Mucosa of descending colon (tissue), 3 donors: Measurements from ENCODE around the gene QSOX1. TPM values are rescaled to one million over a fixed set of nuclear protein-coding genes. Genes with fewer than 3 reads are reported as not detected.

Experiments used
- ATAC-seq: fragments of 200-7000 bp; cut with Tn5 transposase; one replicate; pipeline ENCODE4 v1.9.1; 2020; ENCODE audit warnings: mild to moderate bottlenecking, moderate library complexity
- DNase-seq, 3 donors: peaks; one replicate each; pipeline ENCODE4 v3.0.0-alpha.2; 2020
- H3K36me3 ChIP-seq: fragments of 200-600 bp; one replicate; pipeline ENCODE4 v1.8.0; 2021; ENCODE audit warnings: low read depth, mild to moderate bottlenecking
- H3K4me1 ChIP-seq: fragments of 200-600 bp; one replicate; pipeline ENCODE4 v1.8.0; 2021; ENCODE audit warnings: low read depth, mild to moderate bottlenecking
- H3K4me3 ChIP-seq: fragments of 200-600 bp; one replicate; pipeline ENCODE4 v1.8.0; 2021; ENCODE audit warnings: mild to moderate bottlenecking
- H3K9me3 ChIP-seq: fragments of 200-600 bp; one replicate; pipeline ENCODE4 v1.8.0; 2021; ENCODE audit warnings: mild to moderate bottlenecking
- CTCF ChIP-seq: fragments of 200-600 bp; IDR thresholded peaks from one replicate; pipeline ENCODE4 v1.8.0; 2022; ENCODE audit warnings: antibody characterized with exemption, mild to moderate bottlenecking
- intact Hi-C, 2 donors: fragments of 100-400 bp; cut with DNase I in 1 of 2; cut with micrococcal nuclease in 1 of 2; formaldehyde crosslinking; loops; one replicate each; pipeline versions ENCODE4 v1.11.0 to v1.11.1; 2022; cut with DNase I, micrococcal nuclease
- total RNA-seq, 3 donors: library from RNA; stranded (reverse); fragmentation: NEBNext Ultra II Directional in 2 of 3; extraction: Animal tissue kit (Norgen Biotek cat#: 25700) in 2 of 3; gene quantifications; one replicate each; pipeline versions ENCODE4 v1.2.1 to v1.2.4, GENCODE V29; 2021 to 2023
- donor health status: DM: no; HTN: no; CAD: no; lungs with moderate emphysema.
- donor health status: DM: no; HTN: no; CAD: no.
- donor health status: DM: no; HTN: yes; CAD: no.

Gene QSOX1
- total RNA-seq, 3 donors from 2014 or later = 96.4 to 260 (median 185) TPM

GRCh38 chr1:180173451-180173850 is 18.8 kb downstream of the QSOX1 start:
- H3K4me3 ChIP-seq = no peak overlapping the region
- peaks cover 19% of the 10 kb centered on the region for H3K4me1 ChIP-seq
- no peaks in the 10 kb centered on the region for H3K36me3 ChIP-seq
- H3K9me3 ChIP-seq = no peaks in the 10 kb centered on the region
- intact Hi-C loops = no loop called here
- no peak for TF ChIP-seq CTCF
- DNase-seq (no peak), ATAC-seq (no peak)

DNA sequence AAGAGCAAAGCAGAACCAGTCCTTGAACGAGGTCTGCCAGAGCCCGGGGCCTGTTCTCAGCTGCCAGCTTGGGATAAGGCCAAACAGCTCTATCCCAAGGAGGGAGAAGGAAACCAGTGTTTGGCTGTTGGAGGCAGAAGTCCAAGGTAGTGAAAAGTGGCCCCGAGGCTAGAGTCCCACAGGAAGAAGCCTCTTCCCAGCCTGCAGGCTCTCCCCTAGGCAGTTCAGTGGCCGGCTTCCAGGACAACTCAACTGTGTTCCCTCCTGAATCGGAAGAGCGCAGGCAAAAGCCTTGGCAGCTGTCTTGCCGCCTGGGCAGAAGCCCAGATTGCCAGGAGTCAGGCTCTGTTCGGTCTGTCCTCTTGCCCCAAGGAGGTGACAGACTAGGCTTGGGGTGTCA is 19.3 kb downstream of the QSOX1 start:
- H3K36me3 ChIP-seq = no peaks in the 10 kb centered on the region
- intact Hi-C loops = no loop called here
- ATAC-seq = no peak
- H3K4me3 ChIP-seq = no peak overlapping the region
- peaks cover 16% of the 10 kb centered on the region for H3K4me1 ChIP-seq
- peak in 2 of 3 donors; percentile 37 to 46 for DNase-seq
- no peak for TF ChIP-seq CTCF
- H3K9me3 ChIP-seq = no peaks in the 10 kb centered on the region

DNA sequence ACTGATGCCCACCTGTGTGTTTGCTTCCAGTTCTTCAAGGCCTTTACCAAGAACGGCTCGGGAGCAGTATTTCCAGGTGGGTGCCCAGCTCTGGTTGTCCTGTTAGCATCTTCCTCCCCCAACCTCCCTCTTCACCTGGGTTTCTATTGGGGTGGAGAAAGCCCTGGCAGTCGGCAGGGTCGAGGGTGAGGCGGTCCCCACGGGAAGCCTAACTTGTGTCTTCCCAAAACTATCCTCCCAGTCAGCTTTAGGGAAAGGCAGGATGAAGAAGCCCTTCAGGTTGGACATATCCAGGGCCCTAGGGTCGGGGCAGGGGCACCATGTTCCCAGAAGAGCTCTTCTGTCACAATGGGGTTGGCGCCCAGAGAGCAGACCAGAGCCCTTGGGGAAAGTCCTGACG is 20.6 kb downstream of the QSOX1 start:
- no peak for TF ChIP-seq CTCF
- intact Hi-C loops = no loop called here
- H3K4me1 ChIP-seq = peaks cover 6% of the 10 kb centered on the region
- H3K9me3 ChIP-seq = no peaks in the 10 kb centered on the region
- no peak for ATAC-seq
- H3K36me3 ChIP-seq = no peaks in the 10 kb centered on the region
- peak in 1 of 3 donors; percentile 16 for DNase-seq
- H3K4me3 ChIP-seq = no peak overlapping the region

DNA sequence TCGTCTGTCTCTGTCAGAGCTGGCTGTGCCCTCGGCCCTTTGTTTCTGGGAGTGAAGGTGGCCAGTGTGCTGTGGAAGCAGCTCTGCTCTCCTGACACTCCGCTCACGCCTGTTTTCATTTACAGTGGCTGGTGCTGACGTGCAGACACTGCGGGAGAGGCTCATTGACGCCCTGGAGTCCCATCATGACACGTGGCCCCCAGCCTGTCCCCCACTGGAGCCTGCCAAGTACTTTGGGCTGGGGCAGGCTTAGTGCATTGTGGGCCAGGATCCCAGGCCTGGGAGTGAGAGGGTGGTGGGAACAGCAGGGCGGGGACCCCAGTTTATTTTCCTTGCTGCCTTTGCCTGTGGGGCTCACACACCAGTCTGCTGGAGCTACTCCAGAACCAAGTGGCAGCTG is 21.1 kb downstream of the QSOX1 start:
- H3K36me3 ChIP-seq = no peaks in the 10 kb centered on the region
- H3K9me3 ChIP-seq = no peaks in the 10 kb centered on the region
- DNase-seq (peak in 1 of 3 donors; percentile 14), ATAC-seq (no peak)
- no peak for TF ChIP-seq CTCF
- peaks cover 3% of the 10 kb centered on the region for H3K4me1 ChIP-seq
- intact Hi-C loops = no loop called here
- H3K4me3 ChIP-seq = no peak overlapping the region

DNA sequence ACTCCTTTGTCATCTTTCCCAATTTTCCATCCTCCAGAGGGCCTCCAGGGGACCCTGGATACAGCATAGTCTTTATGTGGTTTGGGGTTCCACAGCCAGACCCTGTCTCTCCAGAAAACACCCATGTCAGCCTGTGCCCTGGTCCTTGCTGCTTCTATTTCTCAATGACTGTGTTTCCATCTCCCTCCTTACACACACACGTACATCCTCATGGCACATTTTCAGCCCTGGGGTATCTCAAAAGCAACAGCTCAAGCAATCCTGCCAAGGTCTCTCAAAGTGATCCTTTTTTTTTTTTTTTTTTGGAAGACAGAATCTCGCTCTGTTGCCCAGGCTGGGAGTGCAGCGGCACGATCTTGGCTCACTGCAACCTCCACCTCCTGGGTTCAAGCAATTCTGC is 22.3 kb downstream of the QSOX1 start:
- Histone ChIP-seq H3K36me3 (no peaks in the 10 kb centered on the region), H3K4me1 (peaks cover 3% of the 10 kb centered on the region), H3K9me3 (no peaks in the 10 kb centered on the region), H3K4me3 (no peak overlapping the region)
- ATAC-seq = no peak
- DNase-seq = no peak
- no peak for TF ChIP-seq CTCF
- intact Hi-C loops = no loop called here

DNA sequence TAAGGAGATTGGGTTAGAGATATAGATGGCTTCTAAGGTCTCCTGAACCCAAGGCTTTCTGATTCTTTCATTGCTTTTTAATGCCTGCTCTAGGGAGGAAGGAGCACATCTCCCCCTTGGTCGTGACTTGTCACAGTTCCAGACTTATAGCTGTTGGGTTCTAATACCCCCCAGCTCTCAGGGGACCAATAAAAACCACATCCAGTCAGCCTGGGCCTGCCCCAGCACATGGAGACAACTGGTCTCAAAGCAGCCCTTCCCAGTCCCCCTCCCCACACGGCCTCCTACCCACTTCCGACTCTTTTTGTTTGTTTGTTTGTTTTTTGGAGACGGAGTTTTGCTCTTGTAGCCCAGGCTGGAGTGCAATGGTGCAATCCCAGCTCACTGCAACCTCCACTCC is 23.3 kb downstream of the QSOX1 start:
- ATAC-seq = no peak
- H3K9me3 ChIP-seq = no peaks in the 10 kb centered on the region
- intact Hi-C loops = no loop called here

More for the DNA sequence above, 23.3 kb downstream of the QSOX1 start:
- no peak overlapping the region for H3K4me3 ChIP-seq
- H3K36me3 ChIP-seq = no peaks in the 10 kb centered on the region
- no peak for TF ChIP-seq CTCF
- DNase-seq = peak in 1 of 3 donors; percentile 14
- H3K4me1 ChIP-seq = peaks cover 3% of the 10 kb centered on the region
